ENCODE data around the gene RASGRP3.

RASGRP3 gene

GRCh38 chr2:33606622-33607021, 130.2 kb downstream of the RASGRP3 start:
- no peak overlapping the region for H3K27ac ChIP-seq
- no peak for TF ChIP-seq CTCF (conservative IDR thresholded peaks at IDR 0.05; ENCODE audit: low read depth)
- CTCF ChIA-PET, result interaction anchor here (0.6 kb wide), 1 partner anchor 218 kb away, joined by 4 read pairs; no protein-coding TSS in a partner anchor
- DNase-seq (ENCODE audit: low spot score), result no peak
- POLR2A ChIA-PET (ENCODE audit: low non-redundant PET), result no interaction called here

GRCh38 chr2:33607251-33607721, 130.8 kb downstream of the RASGRP3 start:
- H3K27ac ChIP-seq, result no peak overlapping the region
- no peak for DNase-seq (ENCODE audit: low spot score)
- no peak for TF ChIP-seq CTCF (conservative IDR thresholded peaks at IDR 0.05; ENCODE audit: low read depth)
- ChIA-PET CTCF (interaction anchor here (0.5 kb wide), 1 partner anchor 1811 kb away, joined by 7 read pairs; no protein-coding TSS in a partner anchor), POLR2A (ENCODE audit: low non-redundant PET) (no interaction called here)

- no peak overlapping the region for H3K27ac ChIP-seq
- ChIA-PET POLR2A (ENCODE audit: low non-redundant PET) (no interaction called here), CTCF (interaction anchor here (0.5 to 0.6 kb wide), 2 partner anchors 1810 to 1847 kb away, joined by 3 to 7 read pairs; no protein-coding TSS in a partner anchor)
- DNase-seq (ENCODE audit: low spot score), result no peak
- TF ChIP-seq CTCF (conservative IDR thresholded peaks at IDR 0.05; ENCODE audit: low read depth), result no peak
Measured at GRCh38 chr2:33607905-33608304, 131.5 kb downstream of the RASGRP3 start.

- TF ChIP-seq CTCF (conservative IDR thresholded peaks at IDR 0.05; ENCODE audit: low read depth), result no peak
- ChIA-PET CTCF (no interaction called here), POLR2A (ENCODE audit: low non-redundant PET) (no interaction called here)
- DNase-seq (ENCODE audit: low spot score), result no peak
- no peak overlapping the region for H3K27ac ChIP-seq
Measured at GRCh38 chr2:33614190-33614589, 137.7 kb downstream of the RASGRP3 start.

Data from RWPE1 (cell line).